Liver (tissue), 9 donors: Measurements from ENCODE around the gene TMCC2. TPM values are rescaled to one million over a fixed set of nuclear protein-coding genes. Genes with fewer than 3 reads are reported as not detected.

Experiments
- DNase-seq: peaks from one replicate; pipeline ENCODE4 v3.0.0-alpha.2; 2017; ENCODE audit warnings: low spot score
- H3K27ac ChIP-seq, 2 donors: one replicate each; pipeline ENCODE4 v1.7.0; 2013; ENCODE audit warnings: inconsistent platforms in 2 of 2, low read length in 2 of 2, control low read depth in 1 of 2, low read depth in 1 of 2, mild to moderate bottlenecking in 1 of 2
- H3K27me3 ChIP-seq, 4 donors: one replicate each; pipeline versions ENCODE4 v1.6.1 to v1.7.0; 2013; ENCODE audit warnings: low read length in 3 of 4, inconsistent platforms in 1 of 4, mild to moderate bottlenecking in 1 of 4, moderate library complexity in 1 of 4; ENCODE audit not compliant: control insufficient read depth in 4 of 4, insufficient read depth in 4 of 4
- H3K36me3 ChIP-seq, 4 donors: one replicate each; pipeline versions ENCODE4 v1.6.1 to v1.7.0; 2013; ENCODE audit warnings: low read length in 3 of 4, mild to moderate bottlenecking in 3 of 4, low read depth in 1 of 4, moderate library complexity in 1 of 4; ENCODE audit not compliant: control insufficient read depth in 4 of 4, insufficient read depth in 3 of 4
- H3K4me1 ChIP-seq, 4 donors: one replicate each; pipeline versions ENCODE4 v1.6.1 to v1.7.0; 2013; ENCODE audit warnings: low read length in 3 of 4, mild to moderate bottlenecking in 3 of 4, moderate library complexity in 1 of 4; ENCODE audit not compliant: control insufficient read depth in 4 of 4, insufficient read depth in 4 of 4
- H3K4me3 ChIP-seq, 3 donors: one replicate each; pipeline versions ENCODE4 v1.6.1 to v1.7.0; 2013; ENCODE audit warnings: low read length in 3 of 3, control low read depth in 1 of 3, low read depth in 1 of 3, mild to moderate bottlenecking in 1 of 3
- H3K9ac ChIP-seq, 2 donors: one replicate each; pipeline ENCODE4 v1.7.0; 2013; ENCODE audit warnings: low read length in 2 of 2, mild to moderate bottlenecking in 2 of 2, moderate library complexity in 2 of 2, control low read depth in 1 of 2, low read depth in 1 of 2
- H3K9me3 ChIP-seq, 4 donors: one replicate each; pipeline versions ENCODE4 v1.6.1 to v1.7.0; 2013; ENCODE audit warnings: low read length in 3 of 4; ENCODE audit not compliant: control insufficient read depth in 4 of 4
- ATF3 ChIP-seq: IDR thresholded peaks from 2 replicates; pipeline ENCODE4 v1.6.1; 2016; ENCODE audit warnings: antibody characterized with exemption
- CTCF ChIP-seq: fragments of 150-350 bp; IDR thresholded peaks from 2 replicates; pipeline ENCODE4 v1.5.1; 2017; ENCODE audit warnings: improper control_type of control experiment, low read depth, low read length; ENCODE audit not compliant: missing input control
- FOXA1 ChIP-seq: IDR thresholded peaks from 2 replicates; pipeline ENCODE4 v1.6.1; 2016; ENCODE audit warnings: antibody characterized with exemption
- FOXA2 ChIP-seq: IDR thresholded peaks from 2 replicates; pipeline ENCODE4 v1.6.1; 2016; ENCODE audit warnings: antibody characterized with exemption
- GABPA ChIP-seq, 2 donors: IDR thresholded peaks in 1 of 2; conservative IDR thresholded peaks in 1 of 2; 2 replicates each; pipeline ENCODE4 v1.6.1; 2016; ENCODE audit warnings: antibody characterized with exemption in 2 of 2, mild to moderate bottlenecking in 1 of 2, moderate library complexity in 1 of 2
- HNF4A ChIP-seq, 2 donors: conservative IDR thresholded peaks; 2 replicates each; pipeline ENCODE4 v1.6.1; 2016; ENCODE audit warnings: antibody characterized with exemption in 2 of 2, mild to moderate bottlenecking in 2 of 2
- HNF4G ChIP-seq: IDR thresholded peaks from 2 replicates; pipeline ENCODE4 v1.6.1; 2016; ENCODE audit warnings: antibody characterized with exemption
- JUND ChIP-seq, 2 donors: IDR thresholded peaks; 2 replicates each; pipeline ENCODE4 v1.6.1; 2016; ENCODE audit warnings: antibody characterized with exemption in 2 of 2
- MAX ChIP-seq: IDR thresholded peaks from 2 replicates; pipeline ENCODE4 v1.6.1; 2016; ENCODE audit warnings: antibody characterized with exemption
- NR2F2 ChIP-seq: IDR thresholded peaks from 2 replicates; pipeline ENCODE4 v1.6.1; 2016; ENCODE audit warnings: antibody characterized with exemption
- RAD21 ChIP-seq, 2 donors: IDR thresholded peaks; 2 replicates each; pipeline ENCODE4 v1.6.1; 2016; ENCODE audit warnings: antibody characterized with exemption in 2 of 2, mild to moderate bottlenecking in 2 of 2
- RXRA ChIP-seq, 2 donors: IDR thresholded peaks; 2 replicates each; pipeline ENCODE4 v1.6.1; 2017 to 2018; ENCODE audit warnings: antibody characterized with exemption in 2 of 2, mild to moderate bottlenecking in 1 of 2
- SP1 ChIP-seq: IDR thresholded peaks from 2 replicates; pipeline ENCODE4 v1.6.1; 2018; ENCODE audit warnings: antibody characterized with exemption, mild to moderate bottlenecking
- TAF1 ChIP-seq: conservative IDR thresholded peaks from 2 replicates; pipeline ENCODE4 v1.6.1; 2016; ENCODE audit warnings: antibody characterized with exemption, mild to moderate bottlenecking
- YY1 ChIP-seq: IDR thresholded peaks from 2 replicates; pipeline ENCODE4 v1.6.1; 2016; ENCODE audit warnings: antibody characterized with exemption, mild to moderate bottlenecking
- ZBTB33 ChIP-seq: IDR thresholded peaks from 2 replicates; pipeline ENCODE4 v1.6.1; 2016; ENCODE audit warnings: antibody characterized with exemption
- WGBS: extraction: QIAGEN DNeasy Blood & Tissue Kit; methylation state at CpG from one replicate; pipeline ENCODE4 v1.1.7; 2013; 5-methylcytosine and 5-hydroxymethylcytosine counted together
- polyA plus RNA-seq, 2 donors: library from polyadenylated mRNA; stranded (reverse) in 1 of 2; unstranded in 1 of 2; fragments of 200-250 nt in 1 of 2; fragments of >200 nt in 1 of 2; fragmentation: Nextera tagmentation in 1 of 2; extraction: Ambion mirVana in 1 of 2; gene quantifications; one replicate each; pipeline versions ENCODE4 v1.2.1 to v1.2.3, GENCODE V29; 2013 to 2015
- total RNA-seq, 2 donors: library from RNA; depleted of rRNA; stranded (reverse); fragments of >200 nt; gene quantifications; one replicate each; pipeline ENCODE4 v1.2.3, GENCODE V29; 2014
- donor health status: healthy.
- donor health status: healthy.
- donor health status: healthy.
- donor health status: healthy.
- donor health status: healthy.

Gene TMCC2
- total and polyA plus RNA-seq, 4 donors, result 0.06 to 452 (median 0.21) TPM

- H3K27me3 ChIP-seq, result no peaks in the 10 kb centered on the region
- H3K9me3 ChIP-seq, result no peaks in the 10 kb centered on the region
- H3K9ac ChIP-seq, result no peak overlapping the region
- no peak for DNase-seq
- H3K4me3 ChIP-seq, result no peak overlapping the region
- H3K27ac ChIP-seq, result no peak overlapping the region
- H3K4me1 ChIP-seq, result no peaks in the 10 kb centered on the region
- TF ChIP-seq FOXA1 (no peak), GABPA (IDR thresholded peaks at IDR 0.05 in 1 of 2, conservative IDR thresholded peaks at IDR 0.05 in 1 of 2) (no peak), CTCF (no peak), MAX (no peak), ATF3 (no peak), ZBTB33 (no peak), NR2F2 (no peak), RAD21 (IDR thresholded peaks at IDR 0.05) (no peak), YY1 (no peak), SP1 (no peak), RXRA (IDR thresholded peaks at IDR 0.05) (no peak)
- H3K36me3 ChIP-seq, result peaks cover 0 to 4% (median 0%) of the 10 kb centered on the region in 4 donors
- 95% methylated on average over 2 of the region's 2 CpGs for WGBS
Observed at GRCh38 chr1:205182930-205183329, 44.8 kb upstream of the TMCC2 start.

- Histone ChIP-seq H3K4me1 (no peaks in the 10 kb centered on the region), H3K9ac (no peak overlapping the region), H3K27ac (no peak overlapping the region), H3K9me3 (no peaks in the 10 kb centered on the region), H3K36me3 (peaks cover 0 to 4% (median 0%) of the 10 kb centered on the region in 4 donors), H3K27me3 (no peaks in the 10 kb centered on the region), H3K4me3 (no peak overlapping the region)
- WGBS, result 77% methylated on average over 4 of the region's 4 CpGs
- TF ChIP-seq TAF1 (no peak), NR2F2 (no peak), SP1 (no peak), JUND (IDR thresholded peaks at IDR 0.05) (no peak), RXRA (IDR thresholded peaks at IDR 0.05) (no peak), FOXA2 (no peak), HNF4G (no peak)
- DNase-seq, result no peak
Observed at GRCh38 chr1:205183676-205184335, 43.9 kb upstream of the TMCC2 start.

- peaks cover 0 to 4% (median 0%) of the 10 kb centered on the region in 4 donors for H3K36me3 ChIP-seq
- no peak for TF ChIP-seq FOXA1
- no peak for TF ChIP-seq CTCF
- TF ChIP-seq RXRA (IDR thresholded peaks at IDR 0.05), result no peak
- no peak for TF ChIP-seq HNF4A (conservative IDR thresholded peaks at IDR 0.05)
- H3K9me3 ChIP-seq, result no peaks in the 10 kb centered on the region
- H3K4me3 ChIP-seq, result no peak overlapping the region
- DNase-seq, result no peak
- H3K4me1 ChIP-seq, result peaks cover 0 to 7% (median 1%) of the 10 kb centered on the region in 4 donors
- H3K9ac ChIP-seq, result no peak overlapping the region
- no peaks in the 10 kb centered on the region for H3K27me3 ChIP-seq
- H3K27ac ChIP-seq, result no peak overlapping the region
Observed at GRCh38 chr1:205186191-205186590, 41.6 kb upstream of the TMCC2 start.
